NCI-H524 treated with DMSO at 0.1 percent for 48 hours (cell line): Measurements from ENCODE around the gene PHACTR1.
A peak's percentile ranks its signal among the peaks of the same experiment; 100 is the strongest.

Experiments
- DNase-seq: peaks from one replicate; lab custom pipeline; 2025; lab: John Stamatoyannopoulos, UW

Gene PHACTR1

DNA sequence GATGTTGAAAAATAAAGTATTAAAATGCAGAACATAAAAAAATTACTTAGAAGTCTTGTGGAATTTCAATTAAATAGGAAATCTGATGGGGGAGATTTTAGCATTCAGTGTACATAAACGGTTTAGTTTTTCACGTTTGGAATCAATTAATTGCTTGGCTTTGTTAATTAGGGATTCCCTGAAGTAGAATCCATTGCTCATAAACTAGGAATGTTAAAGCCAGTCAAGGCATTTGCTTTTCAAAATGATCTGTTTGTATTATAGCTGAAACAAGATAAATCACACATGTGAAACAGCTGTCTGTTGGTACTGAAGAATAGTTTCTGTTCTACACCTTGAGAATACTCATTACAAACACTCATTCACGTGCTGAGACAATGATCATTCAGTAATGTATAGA is 313.8 kb downstream of the PHACTR1 start:
- no peak for DNase-seq

- DNase-seq = no peak
These were observed 316.0 kb downstream of the PHACTR1 start for GRCh38 chr6:13032566-13032965.

DNA sequence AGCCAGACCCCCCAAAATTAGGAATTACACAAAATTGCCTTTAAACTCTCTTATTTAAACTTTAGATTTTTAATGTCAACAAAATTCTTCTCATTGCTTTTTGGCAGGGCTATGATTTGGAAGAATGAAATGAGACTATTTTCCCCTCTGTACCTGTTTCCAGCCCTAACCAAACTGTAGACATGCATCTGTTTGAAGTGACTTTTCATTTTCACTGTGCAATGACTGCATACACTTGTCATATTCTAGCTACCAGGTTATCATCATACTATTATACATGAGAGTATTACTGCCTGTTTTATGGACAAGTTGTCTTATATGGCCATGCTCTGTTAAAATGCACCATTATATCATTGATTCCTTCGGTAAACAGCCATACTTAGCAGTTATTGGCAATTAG is 316.6 kb downstream of the PHACTR1 start:
- DNase-seq = no peak

- no peak for DNase-seq
These were observed 317.7 kb downstream of the PHACTR1 start for GRCh38 chr6:13034316-13034715.

DNA sequence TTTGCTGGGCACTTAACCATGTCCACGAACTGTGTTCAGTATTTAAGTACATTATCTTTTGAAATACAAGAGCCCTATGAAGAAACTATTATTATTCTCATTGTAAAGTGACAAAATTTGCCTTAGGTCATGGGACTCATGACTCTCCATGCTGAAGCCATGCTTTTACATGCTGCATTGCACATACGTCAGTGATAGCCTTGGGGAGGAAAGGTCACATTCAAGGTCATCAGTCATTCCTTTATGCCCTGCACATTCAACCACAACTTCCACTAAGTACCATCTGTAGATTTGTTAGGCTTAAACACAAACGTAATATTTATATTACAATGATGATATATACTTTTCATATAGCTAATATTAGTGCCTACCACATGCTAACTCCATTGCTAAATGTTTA is 319.0 kb downstream of the PHACTR1 start:
- no peak for DNase-seq

DNA sequence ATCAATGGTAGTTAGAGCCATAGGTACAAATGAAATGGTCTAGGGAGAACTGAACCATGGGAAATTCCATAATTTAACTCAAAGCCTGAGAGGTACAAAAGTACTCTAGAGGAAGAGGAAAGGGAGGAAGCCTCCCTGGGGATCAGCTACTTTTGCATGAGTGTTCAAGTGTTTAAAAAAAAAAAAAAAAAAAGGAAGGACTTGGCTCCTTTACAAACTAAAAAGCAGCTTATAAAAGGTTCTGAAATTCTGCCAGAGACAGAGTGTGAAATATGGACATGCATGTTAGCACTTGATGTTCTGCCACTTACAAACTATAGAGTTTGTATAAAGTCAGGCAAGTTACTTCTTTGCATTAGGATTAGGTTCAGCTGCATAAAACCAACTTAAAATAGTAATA is 321.7 kb downstream of the PHACTR1 start:
- DNase-seq = no peak

DNA sequence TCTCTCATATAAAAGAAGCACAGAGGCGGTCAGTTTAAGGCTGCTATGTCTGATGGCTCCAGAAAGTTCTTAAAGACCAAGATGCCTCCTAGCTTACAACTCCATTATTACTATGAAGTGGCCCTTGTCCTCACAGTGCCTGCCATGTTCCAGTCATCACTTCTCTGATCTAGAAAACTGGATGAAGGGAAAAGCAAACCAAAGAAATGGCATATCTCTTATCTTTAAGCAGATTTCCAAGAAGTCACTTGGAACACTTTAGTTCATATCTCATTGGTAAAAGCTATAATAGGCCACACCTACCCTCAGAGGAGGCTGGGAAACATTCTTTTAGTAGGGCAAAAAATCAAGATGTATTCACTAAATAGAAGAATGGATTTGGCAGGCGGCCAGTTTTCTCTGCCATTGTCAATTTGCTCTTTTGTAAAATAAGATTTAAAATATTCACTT is 322.2 kb downstream of the PHACTR1 start:
- no peak for DNase-seq

GRCh38 chr6:13044390-13044789 is 327.8 kb downstream of the PHACTR1 start:
- DNase-seq = no peak

DNA sequence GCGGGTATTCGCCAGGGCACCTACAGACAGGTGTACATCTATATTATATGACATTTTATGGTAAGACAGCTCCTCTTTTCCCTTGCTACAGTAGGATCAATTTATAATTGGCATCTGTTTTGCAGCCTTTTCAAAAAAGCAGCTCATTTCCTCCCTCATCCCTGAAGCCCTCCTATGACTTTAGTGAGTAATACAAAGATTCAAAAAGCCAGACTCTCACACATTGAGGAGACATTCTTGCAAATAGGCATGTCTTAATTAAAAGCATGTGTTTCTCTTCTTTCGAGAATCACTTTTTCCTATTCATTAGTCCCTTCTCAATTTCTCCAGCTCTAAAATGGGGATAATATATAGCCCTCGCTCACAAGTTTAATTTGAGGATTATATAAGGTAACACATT is 328.3 kb downstream of the PHACTR1 start:
- DNase-seq = no peak

DNA sequence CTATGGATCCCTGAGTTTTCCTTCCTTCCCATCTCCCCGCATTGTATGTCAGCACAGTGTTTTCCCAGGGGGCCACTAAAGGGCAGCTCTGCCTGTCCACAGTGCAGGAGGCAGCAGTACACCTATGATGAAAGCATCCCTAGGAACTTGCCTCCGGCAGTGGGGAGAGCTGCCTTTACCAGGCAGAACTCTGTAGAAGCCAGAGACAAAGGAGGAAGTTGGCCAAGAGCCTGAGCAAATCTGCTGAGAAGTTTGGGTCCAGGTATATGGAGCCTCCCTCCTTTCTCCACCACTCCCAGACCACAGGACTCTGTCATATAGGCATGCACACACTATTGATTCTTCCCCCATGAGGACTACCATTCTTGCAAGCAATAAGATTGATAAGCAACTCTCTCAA is 329.1 kb downstream of the PHACTR1 start:
- DNase-seq = no peak

DNA sequence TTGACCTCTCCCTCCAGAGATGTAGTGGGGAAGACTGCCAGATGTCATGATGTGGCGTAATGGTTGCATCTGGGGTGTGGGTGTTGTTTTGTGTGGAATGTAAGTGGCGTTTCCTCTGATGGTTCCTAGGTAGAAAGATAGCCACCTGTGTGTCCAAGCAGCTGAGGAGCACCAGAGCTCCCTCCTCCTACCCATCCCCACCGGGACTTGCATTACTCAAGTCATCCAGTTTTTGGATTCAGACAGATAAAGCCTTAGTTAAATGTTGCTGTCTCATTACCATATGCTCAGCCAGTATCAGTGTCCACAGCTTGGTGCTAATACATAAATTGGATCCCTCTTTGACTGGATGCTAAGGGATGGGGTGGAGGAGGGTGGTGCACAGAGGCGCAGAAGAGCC is 329.5 kb downstream of the PHACTR1 start:
- DNase-seq = no peak

DNA sequence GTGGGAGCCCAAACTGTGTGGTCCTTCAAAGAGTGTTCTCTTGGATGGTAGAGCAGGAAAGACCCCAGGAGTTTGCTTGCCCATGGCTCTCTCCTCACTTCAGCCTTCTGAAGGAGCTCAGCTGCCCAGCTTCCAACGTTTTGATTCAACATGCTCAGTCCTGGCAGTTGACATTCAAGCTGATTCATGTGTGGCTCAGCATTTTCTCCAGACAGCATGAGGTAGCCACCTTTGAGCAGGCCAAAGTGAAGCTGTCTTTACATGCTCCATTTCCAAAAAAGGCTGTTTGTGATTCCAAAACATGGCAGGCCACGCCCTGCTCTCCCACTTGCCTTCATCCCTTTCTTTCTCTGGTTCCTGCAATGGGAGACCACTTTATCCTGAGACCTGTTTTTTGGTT is 331.5 kb downstream of the PHACTR1 start:
- no peak for DNase-seq

DNA sequence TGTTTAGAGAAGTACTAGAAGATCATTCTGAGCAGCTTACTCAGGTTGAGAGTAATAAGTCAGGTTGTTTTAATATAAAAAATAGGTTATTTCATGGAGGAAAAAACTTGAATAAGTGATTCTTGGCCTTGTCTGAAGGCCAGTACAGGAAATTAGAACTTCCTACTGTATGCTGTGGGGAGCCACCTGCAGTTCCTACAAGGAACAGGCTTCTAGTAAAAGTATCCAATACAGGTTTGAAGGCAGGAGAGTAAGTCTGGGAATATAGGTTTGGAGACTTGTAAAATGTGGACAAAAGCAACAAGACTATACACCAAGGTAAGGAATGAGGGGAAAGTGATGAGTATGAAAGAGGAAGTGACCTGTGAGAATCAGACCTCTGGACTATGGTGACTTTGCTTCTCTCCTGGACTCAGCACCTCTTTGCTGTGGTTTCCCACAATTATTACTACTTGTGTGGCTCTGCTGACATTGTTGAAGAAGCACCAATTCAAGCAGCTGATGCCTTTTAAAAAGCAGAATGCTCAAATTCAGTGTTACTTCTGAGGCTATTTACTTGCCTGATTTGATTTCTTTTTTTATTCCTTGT is 333.2 kb downstream of the PHACTR1 start:
- no peak for DNase-seq

DNA sequence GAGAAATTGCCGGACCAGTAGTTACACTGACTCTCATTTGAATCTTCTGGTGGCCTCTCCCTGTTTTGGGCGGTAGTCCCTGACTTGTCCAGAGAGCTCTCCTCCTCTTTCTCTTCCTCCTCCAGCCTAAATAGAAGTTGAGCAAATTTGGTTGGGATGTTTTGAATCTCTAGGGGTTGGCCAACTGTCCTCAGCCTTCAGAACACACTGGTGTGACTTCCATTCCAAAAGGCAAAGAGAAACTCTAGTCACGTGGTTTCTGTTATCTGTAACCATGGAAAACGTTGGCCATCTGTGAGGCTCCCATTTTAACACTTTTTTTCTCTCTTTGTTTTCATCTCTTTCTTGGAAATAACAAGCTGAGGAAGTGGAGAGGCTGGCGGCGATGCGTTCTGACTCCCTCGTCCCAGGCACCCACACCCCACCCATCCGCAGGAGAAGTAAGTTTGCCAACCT is 336.5 kb downstream of the PHACTR1 start:
- no peak for DNase-seq

DNA sequence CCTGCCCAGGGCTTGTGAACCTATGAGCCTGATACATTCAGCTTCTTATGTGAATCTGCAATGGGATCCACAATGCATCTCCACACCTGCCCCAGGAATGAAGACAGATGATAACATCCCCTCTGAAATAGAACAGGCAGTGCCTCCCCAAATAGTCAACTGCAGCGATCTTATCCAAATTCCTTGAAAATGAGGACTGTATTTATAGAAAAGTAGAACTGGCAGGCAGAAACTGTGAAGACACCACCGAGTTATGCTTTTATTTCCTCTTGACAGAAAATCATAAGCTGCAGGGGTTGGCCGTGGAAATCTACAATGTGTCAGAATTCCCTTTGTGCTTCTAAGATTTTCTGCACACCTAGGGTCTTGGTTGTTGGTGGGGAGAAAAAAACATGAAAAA is 341.5 kb downstream of the PHACTR1 start:
- no peak for DNase-seq

DNA sequence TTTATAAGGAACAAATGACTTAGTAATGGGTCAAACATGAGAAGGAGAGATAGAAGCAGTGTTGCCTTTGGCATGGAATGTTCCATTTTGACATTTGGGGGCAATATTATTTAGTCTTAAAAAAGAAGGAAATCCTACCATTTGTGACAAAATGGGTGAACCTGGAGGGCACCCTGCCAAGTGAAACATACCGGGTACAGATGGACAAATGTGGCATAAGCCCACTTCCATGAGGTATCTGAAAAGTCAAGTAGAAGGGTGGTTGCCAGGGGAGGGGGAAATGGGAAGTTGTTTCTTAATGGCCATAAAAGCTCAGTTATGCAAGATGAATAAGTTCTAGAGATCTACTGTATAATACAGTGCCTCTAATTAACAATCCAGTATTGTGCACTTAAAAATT is 342.5 kb downstream of the PHACTR1 start:
- no peak for DNase-seq

DNA sequence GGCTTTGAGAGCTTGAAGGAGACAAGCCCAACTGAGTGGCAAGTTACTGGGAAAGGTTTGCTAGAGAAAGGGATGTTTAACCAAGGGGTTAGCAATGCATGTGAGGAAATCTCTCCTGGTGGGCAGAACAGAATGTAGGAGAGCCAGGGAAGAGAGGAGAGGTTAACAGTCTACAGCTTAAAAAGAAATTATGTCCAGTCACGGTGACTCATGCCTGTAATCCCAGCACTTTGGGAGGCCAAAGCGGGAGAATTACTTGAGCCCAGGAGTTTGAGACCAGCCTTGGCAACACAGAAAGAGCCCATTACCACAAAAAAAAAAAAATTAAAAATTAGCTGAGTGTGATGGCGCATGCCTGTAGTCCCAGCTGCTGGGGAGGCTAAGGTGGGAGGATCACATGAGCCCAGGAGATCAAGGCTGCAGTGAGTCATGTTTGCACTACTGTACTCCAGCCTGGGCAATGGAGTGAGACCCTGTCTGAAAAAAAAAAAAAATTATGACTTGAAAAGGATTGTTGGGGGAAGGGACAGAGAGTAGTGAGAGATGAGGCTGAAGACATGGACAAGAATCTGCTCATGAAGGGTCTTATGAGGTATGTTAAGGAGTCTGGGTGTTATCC is 346.8 kb downstream of the PHACTR1 start:
- DNase-seq = no peak

DNA sequence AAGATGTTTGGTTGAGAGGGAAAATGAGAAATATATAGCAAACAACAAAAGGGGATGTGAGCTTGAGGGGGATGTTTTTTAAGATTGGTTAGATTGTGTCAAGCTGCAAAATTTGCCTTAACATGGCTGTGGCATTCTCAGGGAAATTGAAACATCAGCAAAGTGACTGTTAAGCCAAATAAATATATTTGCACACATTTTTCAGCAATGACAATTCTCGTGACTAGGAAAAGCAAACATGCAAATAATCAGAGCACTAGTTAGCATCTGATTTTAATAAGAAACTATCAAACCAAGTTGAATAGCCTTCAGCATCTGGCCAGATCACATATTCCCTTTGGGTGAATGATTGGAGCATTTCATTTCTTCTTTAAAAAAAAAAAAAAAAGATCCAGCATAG is 349.0 kb downstream of the PHACTR1 start:
- DNase-seq = no peak

DNA sequence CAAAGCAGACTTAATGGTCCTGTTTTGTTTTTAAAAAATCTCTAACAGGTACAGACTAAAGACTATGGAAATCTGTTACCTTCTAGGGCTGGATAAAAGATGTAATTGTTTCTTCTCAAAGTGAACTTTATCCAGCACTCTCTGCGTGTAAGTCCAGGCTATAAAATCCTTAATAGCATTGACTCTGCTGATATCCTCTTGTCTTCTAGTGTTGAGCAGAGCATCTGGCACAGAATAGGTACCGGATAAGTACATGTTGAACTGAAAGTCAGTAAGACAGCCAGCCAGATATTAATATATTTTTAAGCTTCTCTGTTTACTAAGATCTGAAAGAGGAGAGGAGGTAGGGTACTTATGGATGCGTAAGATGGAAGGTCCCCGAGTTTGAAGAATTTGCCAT is 349.5 kb downstream of the PHACTR1 start:
- peak; percentile 49 for DNase-seq

GRCh38 chr6:13066820-13067219 is 350.3 kb downstream of the PHACTR1 start:
- DNase-seq = no peak

DNA sequence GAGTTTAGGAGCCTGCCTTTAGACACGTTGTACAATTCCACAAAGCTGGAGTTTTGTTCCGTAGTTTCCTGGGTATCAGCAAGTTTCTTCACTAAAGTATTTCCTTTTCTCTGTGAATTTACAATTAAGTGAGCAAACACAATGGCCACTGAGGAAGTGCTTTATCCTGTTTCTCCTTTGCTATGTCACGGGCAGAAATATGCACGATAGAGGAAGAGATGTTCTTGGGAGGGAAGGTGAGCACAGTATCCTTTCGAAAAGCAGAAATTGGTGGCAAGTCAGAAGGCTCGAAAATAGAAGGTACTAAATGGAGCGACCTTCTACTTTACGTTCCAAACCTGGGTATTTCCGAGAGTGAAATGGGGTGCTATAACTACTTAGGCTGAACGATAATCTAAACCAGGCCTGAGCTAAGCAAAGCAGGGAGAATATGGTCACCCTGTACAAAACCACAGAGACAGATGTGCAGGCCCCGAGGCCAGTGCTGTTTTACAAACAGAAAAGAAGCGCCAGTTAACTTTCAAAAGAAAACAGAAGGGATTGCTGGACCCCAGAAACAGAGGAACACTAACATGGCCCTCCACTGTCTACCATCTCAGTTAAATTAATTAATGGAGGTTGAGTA is 352.1 kb downstream of the PHACTR1 start:
- no peak for DNase-seq

DNA sequence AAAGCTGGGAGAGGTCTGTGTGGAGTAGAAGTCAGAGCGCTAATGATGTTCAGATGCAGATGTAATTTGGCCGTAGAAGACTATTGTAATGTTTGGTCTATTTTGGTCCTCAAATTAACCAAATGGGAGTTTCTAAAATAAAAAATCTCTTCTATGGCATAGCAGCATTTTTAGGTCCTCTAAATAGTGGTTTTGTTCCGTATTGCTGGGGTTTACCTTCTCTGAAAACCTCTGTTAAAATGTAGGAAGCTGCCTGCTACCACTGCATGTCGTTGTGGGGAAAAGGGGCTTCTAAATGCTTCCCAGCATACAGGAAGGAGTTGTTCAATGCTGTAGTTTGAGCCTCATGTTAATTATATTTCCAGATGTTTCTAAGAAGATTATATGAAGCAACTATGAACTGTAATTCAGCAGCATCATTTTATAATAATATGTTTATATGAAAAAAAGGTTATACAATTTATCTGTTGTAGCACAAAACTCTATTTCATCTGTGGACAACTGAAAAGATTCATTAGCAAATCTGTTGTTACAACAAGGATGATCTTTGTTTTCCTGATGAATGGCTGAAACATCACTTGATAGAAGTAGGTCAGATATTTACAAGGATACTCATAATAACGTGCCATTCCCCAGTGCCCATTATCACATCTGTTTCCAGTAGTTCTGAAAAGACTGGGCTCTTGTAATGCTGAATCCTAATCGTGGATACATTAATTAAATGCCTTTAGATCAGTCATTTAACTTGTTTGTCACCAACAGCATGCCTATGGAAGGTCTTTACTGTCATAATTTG is 355.2 kb downstream of the PHACTR1 start:
- no peak for DNase-seq
